H9 (cell line): ENCODE measurements around the gene ADAMTS6. TPM values are rescaled to one million over a fixed set of nuclear protein-coding genes. Genes with fewer than 3 reads are reported as not detected.

Experiments used
- DNase-seq: peaks from one replicate; pipeline ENCODE4 v3.0.0-alpha.2; 2017
- H2AFZ ChIP-seq: one replicate; pipeline ENCODE4 v1.6.1; 2013; ENCODE audit warnings: mild to moderate bottlenecking, low read length, control low read depth, moderate library complexity
- H2AK5ac ChIP-seq: 2 replicates; pipeline ENCODE4 v1.6.1; 2013; ENCODE audit warnings: low read length, control low read depth, mixed read lengths; ENCODE audit not compliant: insufficient read length
- H2BK120ac ChIP-seq: one replicate; pipeline ENCODE4 v1.6.1; 2013; ENCODE audit warnings: low read depth, mild to moderate bottlenecking, low read length, control low read depth, inconsistent platforms; ENCODE audit not compliant: poor library complexity, severe bottlenecking
- H2BK12ac ChIP-seq: 2 replicates; pipeline ENCODE4 v1.6.1; 2013; ENCODE audit warnings: low read length, control low read depth, mixed read lengths, low read depth; ENCODE audit not compliant: insufficient read length
- H2BK15ac ChIP-seq: 2 replicates; pipeline ENCODE4 v1.6.1; 2013; ENCODE audit warnings: low read depth, low read length, control low read depth
- H2BK20ac ChIP-seq: one replicate; pipeline ENCODE4 v1.6.1; 2013; ENCODE audit warnings: low read depth, mild to moderate bottlenecking, low read length, control low read depth, inconsistent platforms; ENCODE audit not compliant: poor library complexity, severe bottlenecking
- H2BK5ac ChIP-seq: 2 replicates; pipeline ENCODE4 v1.6.1; 2013; ENCODE audit warnings: low read length, control low read depth, mixed read lengths; ENCODE audit not compliant: insufficient read length
- H3K14ac ChIP-seq: 2 replicates; pipeline ENCODE4 v1.6.1; 2013; ENCODE audit warnings: low read length, control low read depth; ENCODE audit not compliant: insufficient read depth
- H3K18ac ChIP-seq: 2 replicates; pipeline ENCODE4 v1.6.1; 2013; ENCODE audit warnings: low read depth, mild to moderate bottlenecking, mixed read lengths, low read length, control low read depth; ENCODE audit not compliant: insufficient read length
- H3K23ac ChIP-seq: 2 replicates; pipeline ENCODE4 v1.6.1; 2013; ENCODE audit warnings: low read length, control low read depth, mixed read lengths, low read depth; ENCODE audit not compliant: insufficient read length
- H3K23me2 ChIP-seq: 2 replicates; pipeline ENCODE4 v1.6.1; 2013; ENCODE audit warnings: low read depth, mild to moderate bottlenecking, mixed read lengths, low read length, control low read depth; ENCODE audit not compliant: insufficient read length, poor library complexity, severe bottlenecking
- H3K27ac ChIP-seq: 2 replicates; pipeline ENCODE4 v1.5.1; 2013; ENCODE audit warnings: low read length, control low read depth, mixed read lengths, low read depth; ENCODE audit not compliant: insufficient read length
- H3K27me3 ChIP-seq: 2 replicates; pipeline ENCODE4 v1.6.1; 2013; ENCODE audit warnings: low read length, control low read depth, inconsistent platforms; ENCODE audit not compliant: insufficient read depth
- H3K4ac ChIP-seq: 2 replicates; pipeline ENCODE4 v1.6.1; 2013; ENCODE audit warnings: low read depth, mild to moderate bottlenecking, control low read depth, inconsistent platforms, low read length, moderate library complexity
- H3K4me1 ChIP-seq: 2 replicates; pipeline ENCODE4 v1.6.1; 2013; ENCODE audit warnings: low read length, control low read depth, inconsistent platforms; ENCODE audit not compliant: insufficient read depth
- H3K4me2 ChIP-seq: 2 replicates; pipeline ENCODE4 v1.6.1; 2013; ENCODE audit warnings: low read length, control low read depth, mixed read lengths; ENCODE audit not compliant: insufficient read length, insufficient read depth
- H3K56ac ChIP-seq: 2 replicates; pipeline ENCODE4 v1.6.1; 2013; ENCODE audit warnings: low read depth, mild to moderate bottlenecking, mixed read lengths, low read length, control low read depth; ENCODE audit not compliant: insufficient read length
- H3K79me1 ChIP-seq: 2 replicates; pipeline ENCODE4 v1.6.1; 2013; ENCODE audit warnings: low read depth, mild to moderate bottlenecking, moderate library complexity, low read length, control low read depth, inconsistent platforms; ENCODE audit not compliant: insufficient read depth, poor library complexity, severe bottlenecking
- H3K79me2 ChIP-seq: 2 replicates; pipeline ENCODE4 v1.6.1; 2013; ENCODE audit warnings: low read length, control low read depth, inconsistent platforms; ENCODE audit not compliant: insufficient read depth
- H3K9ac ChIP-seq: 2 replicates; pipeline ENCODE4 v1.6.1; 2013; ENCODE audit warnings: low read length, control low read depth, mixed read lengths; ENCODE audit not compliant: insufficient read length; ENCODE audit errors: extremely low read depth
- H3K9me3 ChIP-seq: one replicate; pipeline ENCODE4 v1.6.1; 2013; ENCODE audit warnings: low read depth, low read length, inconsistent platforms; ENCODE audit not compliant: control insufficient read depth
- H3T11ph ChIP-seq: one replicate; pipeline ENCODE4 v1.6.1; 2013; ENCODE audit warnings: mild to moderate bottlenecking, low read length, control low read depth, inconsistent platforms
- H4K20me1 ChIP-seq: one replicate; pipeline ENCODE4 v1.6.1; 2013; ENCODE audit not compliant: control insufficient read depth, insufficient read length, insufficient read depth
- H4K5ac ChIP-seq: 2 replicates; pipeline ENCODE4 v1.6.1; 2013; ENCODE audit warnings: low read depth, mild to moderate bottlenecking, mixed read lengths, low read length, control low read depth; ENCODE audit not compliant: insufficient read length
- H4K8ac ChIP-seq: replicated peaks from 2 replicates; pipeline ENCODE4 v1.6.1; 2013; ENCODE audit warnings: low read length, control low read depth, mixed read lengths, low read depth; ENCODE audit not compliant: insufficient read length
- H4K91ac ChIP-seq: 2 replicates; pipeline ENCODE4 v1.6.1; 2013; ENCODE audit warnings: low read depth, mild to moderate bottlenecking, moderate library complexity, mixed read lengths, low read length, control low read depth; ENCODE audit not compliant: insufficient read length
- H3K27ac Mint-ChIP-seq, 3 experiments: 2 replicates in 2 of 3; 3 replicates in 1 of 3; pipeline ENCODE4 v1.8.0; 2020 to 2021; ENCODE audit warnings: mixed read lengths in 3 of 3, mild to moderate bottlenecking in 1 of 3, moderate library complexity in 1 of 3
- H3K27me3 Mint-ChIP-seq: 2 replicates; pipeline ENCODE4 v1.8.0; 2021; ENCODE audit warnings: low read depth, mild to moderate bottlenecking, moderate library complexity, mixed read lengths
- H3K36me3 Mint-ChIP-seq, 3 experiments: 2 replicates in 2 of 3; 3 replicates in 1 of 3; pipeline ENCODE4 v1.8.0; 2020 to 2021; ENCODE audit warnings: low read depth in 3 of 3, mixed read lengths in 3 of 3; ENCODE audit not compliant: insufficient read depth in 1 of 3
- H3K4me1 Mint-ChIP-seq, 2 experiments: 2 replicates each; pipeline ENCODE4 v1.8.0; 2020; ENCODE audit warnings: mixed read lengths in 2 of 2
- H3K4me3 Mint-ChIP-seq, 2 experiments: 2 replicates in 1 of 2; 3 replicates in 1 of 2; pipeline ENCODE4 v1.8.0; 2020 to 2021; ENCODE audit warnings: mild to moderate bottlenecking in 2 of 2, mixed read lengths in 2 of 2, moderate library complexity in 1 of 2
- H3K9me3 Mint-ChIP-seq, 2 experiments: 2 replicates in 1 of 2; 3 replicates in 1 of 2; pipeline ENCODE4 v1.8.0; 2020; ENCODE audit warnings: mild to moderate bottlenecking in 2 of 2, mixed read lengths in 2 of 2, moderate library complexity in 1 of 2
- WGBS: extraction: QIAGEN DNeasy Blood & Tissue Kit; methylation state at CpG from one replicate; pipeline ENCODE4 v1.1.7; 2013; ENCODE audit warnings: missing lambda C conversion rate, low lambda C conversion rate, mixed read lengths; ENCODE audit not compliant: insufficient read length; ENCODE audit errors: extremely low coverage; 5-methylcytosine and 5-hydroxymethylcytosine counted together
- total RNA-seq: library from RNA; stranded (reverse); gene quantifications from 2 replicates; pipeline ENCODE4 v1.2.1, GENCODE V29; 2021
- TF ChIP-seq, protein P1 (sequence below): fragments of 200-600 bp; sonication (generic); conservative IDR thresholded peaks from 3 replicates; pipeline ENCODE4 v1.8.0; 2021; ENCODE audit warnings: antibody characterized with exemption, mild to moderate bottlenecking

Gene ADAMTS6
- total RNA-seq, 1 experiment from 2014 or later, result 0.33 TPM

- Mint-ChIP-seq H3K27me3 (no peaks in the 10 kb centered on the region; the same call in 1 of the 2 replicates), H3K27ac (no peak overlapping the region), H3K36me3 (peaks cover 5 to 7% (median 5%) of the 10 kb centered on the region in 3 experiments; a peak in 5 of 7 replicates), H3K4me1 (no peaks in the 10 kb centered on the region), H3K9me3 (peaks cover 6% of the 10 kb centered on the region in 2 experiments; a peak in 3 of 5 replicates), H3K4me3 (no peak overlapping the region)
- Histone ChIP-seq H3K27ac (no peak overlapping the region), H4K8ac (no peak overlapping the region), H3T11ph (no peak overlapping the region), H4K20me1 (no peaks in the 10 kb centered on the region), H2BK20ac (no peak overlapping the region), H3K9me3 (no peaks in the 10 kb centered on the region), H3K79me1 (no peaks in the 10 kb centered on the region), H2AFZ (no peak overlapping the region), H4K91ac (no peak overlapping the region), H3K9ac (no peak overlapping the region), H3K79me2 (no peaks in the 10 kb centered on the region), H3K4me2 (no peak overlapping the region), H2BK120ac (no peak overlapping the region), H3K27me3 (no peaks in the 10 kb centered on the region), H3K14ac (no peak overlapping the region), H2BK12ac (no peak overlapping the region), H3K56ac (no peak overlapping the region), H2AK5ac (no peak overlapping the region), H3K4ac (no peak overlapping the region), H3K4me1 (no peaks in the 10 kb centered on the region), H4K5ac (no peak overlapping the region), H3K18ac (no peak overlapping the region), H3K23me2 (no peaks in the 10 kb centered on the region), H3K23ac (no peak overlapping the region), H2BK15ac (no peak overlapping the region), H2BK5ac (no peak overlapping the region)
- WGBS, result no CpG with 5 or more reads among the region's 4 CpGs
- TF ChIP-seq, protein P1, sequence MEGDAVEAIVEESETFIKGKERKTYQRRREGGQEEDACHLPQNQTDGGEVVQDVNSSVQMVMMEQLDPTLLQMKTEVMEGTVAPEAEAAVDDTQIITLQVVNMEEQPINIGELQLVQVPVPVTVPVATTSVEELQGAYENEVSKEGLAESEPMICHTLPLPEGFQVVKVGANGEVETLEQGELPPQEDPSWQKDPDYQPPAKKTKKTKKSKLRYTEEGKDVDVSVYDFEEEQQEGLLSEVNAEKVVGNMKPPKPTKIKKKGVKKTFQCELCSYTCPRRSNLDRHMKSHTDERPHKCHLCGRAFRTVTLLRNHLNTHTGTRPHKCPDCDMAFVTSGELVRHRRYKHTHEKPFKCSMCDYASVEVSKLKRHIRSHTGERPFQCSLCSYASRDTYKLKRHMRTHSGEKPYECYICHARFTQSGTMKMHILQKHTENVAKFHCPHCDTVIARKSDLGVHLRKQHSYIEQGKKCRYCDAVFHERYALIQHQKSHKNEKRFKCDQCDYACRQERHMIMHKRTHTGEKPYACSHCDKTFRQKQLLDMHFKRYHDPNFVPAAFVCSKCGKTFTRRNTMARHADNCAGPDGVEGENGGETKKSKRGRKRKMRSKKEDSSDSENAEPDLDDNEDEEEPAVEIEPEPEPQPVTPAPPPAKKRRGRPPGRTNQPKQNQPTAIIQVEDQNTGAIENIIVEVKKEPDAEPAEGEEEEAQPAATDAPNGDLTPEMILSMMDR, result no peak
- no peak for DNase-seq
These were observed 39.9 kb downstream of the ADAMTS6 start for GRCh38 chr5:65441800-65442199.
